Suprapubic skin (tissue), 4 donors: Measurements from ENCODE around the gene OLA1. TPM values are rescaled to one million over a fixed set of nuclear protein-coding genes. Genes with fewer than 3 reads are reported as not detected.

ENCODE experiments used
- DNase-seq, 2 donors: peaks; one replicate each; pipeline ENCODE4 v3.0.0-alpha.2; 2019; ENCODE audit warnings: low spot score in 2 of 2
- H3K27ac ChIP-seq: fragments of 200-600 bp; sonication (generic); one replicate; pipeline ENCODE4 v1.5.1; 2019
- H3K27me3 ChIP-seq: fragments of 200-600 bp; sonication (generic); one replicate; pipeline ENCODE4 v1.5.1; 2019
- H3K36me3 ChIP-seq: fragments of 200-600 bp; sonication (generic); one replicate; pipeline ENCODE4 v1.5.1; 2019
- H3K4me1 ChIP-seq: fragments of 200-600 bp; sonication (generic); one replicate; pipeline ENCODE4 v1.5.1; 2019
- H3K4me3 ChIP-seq: fragments of 200-600 bp; sonication (generic); one replicate; pipeline ENCODE4 v1.5.1; 2019; ENCODE audit warnings: mild to moderate bottlenecking
- H3K9me3 ChIP-seq: fragments of 200-600 bp; sonication (generic); one replicate; pipeline ENCODE4 v1.5.1; 2019
- EP300 ChIP-seq: sonication (generic); formaldehyde crosslinking; IDR thresholded peaks from one replicate; pipeline ENCODE4 v1.6.1; 2017; ENCODE audit warnings: antibody characterized with exemption
- POLR2A ChIP-seq, 2 donors: fragments of 450-650 bp; IDR thresholded peaks; one replicate each; pipeline ENCODE4 v1.6.1; 2017; ENCODE audit warnings: antibody characterized with exemption in 2 of 2, mild to moderate bottlenecking in 2 of 2, moderate library complexity in 2 of 2
- POLR2AphosphoS5 ChIP-seq, 3 donors: sonication (generic); formaldehyde crosslinking; IDR thresholded peaks; one replicate each; pipeline ENCODE4 v1.6.1; 2017; ENCODE audit warnings: antibody characterized with exemption in 3 of 3
- WGBS: methylation state at CpG from one replicate; pipeline ENCODE4 v1.1.5; 2018; 5-methylcytosine and 5-hydroxymethylcytosine counted together
- total RNA-seq, 4 donors: library from RNA; depleted of rRNA; stranded (reverse); fragments of >200 nt; gene quantifications; one replicate each; pipeline ENCODE4 v1.1.0, GENCODE V29; 2016
- TF ChIP-seq, protein P1 (sequence below), 2 donors: fragments of 200-600 bp in 1 of 2; fragments of 450-650 bp in 1 of 2; sonication (generic) in 1 of 2; IDR thresholded peaks; one replicate each; pipeline ENCODE4 v1.5.1; 2016 to 2019; ENCODE audit warnings: antibody characterized with exemption in 2 of 2, mild to moderate bottlenecking in 1 of 2, moderate library complexity in 1 of 2

The OLA1 gene
- total RNA-seq, 4 donors from 2014 or later, result 59.2 to 83.6 (median 75.9) TPM

DNA sequence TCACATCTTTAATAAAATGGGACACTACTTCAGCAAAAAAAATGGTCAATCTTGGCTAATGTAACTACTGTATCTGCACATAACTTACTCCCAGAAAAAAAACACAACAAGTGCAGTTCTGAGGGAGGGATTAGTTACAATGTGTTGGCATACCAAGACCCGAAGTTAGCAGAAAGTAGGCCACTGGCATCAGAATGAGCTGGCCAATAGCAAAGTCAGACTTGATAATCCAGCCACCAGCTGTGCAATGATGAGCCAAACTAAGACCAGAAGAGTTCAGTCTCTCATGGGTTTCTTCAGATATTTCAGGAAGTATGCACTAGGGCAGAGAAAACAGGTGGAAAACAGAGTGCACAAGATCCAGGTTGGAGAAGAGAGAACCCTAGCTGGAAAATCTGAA is 65.3 kb downstream of the OLA1 start:
- no peak overlapping the region for H3K27ac ChIP-seq
- 68% methylated on average over 1 of the region's 1 CpG for WGBS
- H3K4me3 ChIP-seq, result no peak overlapping the region
- no peaks in the 10 kb centered on the region for H3K27me3 ChIP-seq
- DNase-seq, result no peak
- peaks cover 7% of the 10 kb centered on the region for H3K4me1 ChIP-seq
- no peaks in the 10 kb centered on the region for H3K36me3 ChIP-seq
- no peak for TF ChIP-seq EP300
- TF ChIP-seq POLR2AphosphoS5 (IDR thresholded peaks at IDR 0.05), result no peak
- TF ChIP-seq, protein P1, sequence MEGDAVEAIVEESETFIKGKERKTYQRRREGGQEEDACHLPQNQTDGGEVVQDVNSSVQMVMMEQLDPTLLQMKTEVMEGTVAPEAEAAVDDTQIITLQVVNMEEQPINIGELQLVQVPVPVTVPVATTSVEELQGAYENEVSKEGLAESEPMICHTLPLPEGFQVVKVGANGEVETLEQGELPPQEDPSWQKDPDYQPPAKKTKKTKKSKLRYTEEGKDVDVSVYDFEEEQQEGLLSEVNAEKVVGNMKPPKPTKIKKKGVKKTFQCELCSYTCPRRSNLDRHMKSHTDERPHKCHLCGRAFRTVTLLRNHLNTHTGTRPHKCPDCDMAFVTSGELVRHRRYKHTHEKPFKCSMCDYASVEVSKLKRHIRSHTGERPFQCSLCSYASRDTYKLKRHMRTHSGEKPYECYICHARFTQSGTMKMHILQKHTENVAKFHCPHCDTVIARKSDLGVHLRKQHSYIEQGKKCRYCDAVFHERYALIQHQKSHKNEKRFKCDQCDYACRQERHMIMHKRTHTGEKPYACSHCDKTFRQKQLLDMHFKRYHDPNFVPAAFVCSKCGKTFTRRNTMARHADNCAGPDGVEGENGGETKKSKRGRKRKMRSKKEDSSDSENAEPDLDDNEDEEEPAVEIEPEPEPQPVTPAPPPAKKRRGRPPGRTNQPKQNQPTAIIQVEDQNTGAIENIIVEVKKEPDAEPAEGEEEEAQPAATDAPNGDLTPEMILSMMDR (IDR thresholded peaks at IDR 0.05), result no peak
- TF ChIP-seq POLR2A (IDR thresholded peaks at IDR 0.05), result no peak
- no peaks in the 10 kb centered on the region for H3K9me3 ChIP-seq

- TF ChIP-seq POLR2AphosphoS5 (IDR thresholded peaks at IDR 0.05) (no peak), EP300 (no peak), POLR2A (IDR thresholded peaks at IDR 0.05) (no peak)
- TF ChIP-seq, protein P1 (IDR thresholded peaks at IDR 0.05), result no peak
- no peak for DNase-seq
- Histone ChIP-seq H3K4me3 (no peak overlapping the region), H3K27ac (no peak overlapping the region), H3K9me3 (no peaks in the 10 kb centered on the region), H3K36me3 (no peaks in the 10 kb centered on the region), H3K4me1 (peaks cover 7% of the 10 kb centered on the region), H3K27me3 (no peaks in the 10 kb centered on the region)
- WGBS, result 94% methylated on average over 5 of the region's 5 CpGs
These were observed 67.0 kb downstream of the OLA1 start for GRCh38 chr2:174181368-174181767.

DNA sequence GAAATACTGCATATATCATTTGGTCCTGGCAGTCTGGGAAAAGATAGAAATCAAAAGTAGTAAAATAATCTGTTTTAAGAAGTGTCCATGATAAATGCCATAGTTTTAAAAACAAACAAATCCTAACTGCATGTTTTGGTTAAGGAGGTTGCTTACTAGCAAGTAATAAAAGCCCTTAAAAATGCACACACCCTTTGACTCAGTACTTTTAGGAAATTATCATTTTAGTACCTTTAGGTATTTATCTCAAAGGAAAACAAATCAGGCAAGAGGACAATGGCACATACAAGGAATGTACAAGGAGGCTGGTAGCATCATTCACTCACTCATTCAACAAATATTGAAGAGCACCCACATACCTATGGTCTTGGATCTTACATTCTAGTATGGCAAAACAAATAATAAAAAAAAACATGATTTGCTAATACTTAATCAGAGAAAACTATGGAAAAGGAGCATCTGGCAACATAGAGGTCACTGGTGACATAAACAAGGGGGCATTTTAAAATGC is 67.6 kb downstream of the OLA1 start:
- peaks cover 7% of the 10 kb centered on the region for H3K4me1 ChIP-seq
- no peaks in the 10 kb centered on the region for H3K27me3 ChIP-seq
- H3K4me3 ChIP-seq, result no peak overlapping the region
- TF ChIP-seq POLR2A (IDR thresholded peaks at IDR 0.05), result no peak
- TF ChIP-seq, protein P1 (IDR thresholded peaks at IDR 0.05), result no peak
- TF ChIP-seq POLR2AphosphoS5 (IDR thresholded peaks at IDR 0.05), result no peak
- no peak for TF ChIP-seq EP300
- H3K36me3 ChIP-seq, result no peaks in the 10 kb centered on the region
- H3K27ac ChIP-seq, result no peak overlapping the region
- DNase-seq, result no peak
- no peaks in the 10 kb centered on the region for H3K9me3 ChIP-seq

DNA sequence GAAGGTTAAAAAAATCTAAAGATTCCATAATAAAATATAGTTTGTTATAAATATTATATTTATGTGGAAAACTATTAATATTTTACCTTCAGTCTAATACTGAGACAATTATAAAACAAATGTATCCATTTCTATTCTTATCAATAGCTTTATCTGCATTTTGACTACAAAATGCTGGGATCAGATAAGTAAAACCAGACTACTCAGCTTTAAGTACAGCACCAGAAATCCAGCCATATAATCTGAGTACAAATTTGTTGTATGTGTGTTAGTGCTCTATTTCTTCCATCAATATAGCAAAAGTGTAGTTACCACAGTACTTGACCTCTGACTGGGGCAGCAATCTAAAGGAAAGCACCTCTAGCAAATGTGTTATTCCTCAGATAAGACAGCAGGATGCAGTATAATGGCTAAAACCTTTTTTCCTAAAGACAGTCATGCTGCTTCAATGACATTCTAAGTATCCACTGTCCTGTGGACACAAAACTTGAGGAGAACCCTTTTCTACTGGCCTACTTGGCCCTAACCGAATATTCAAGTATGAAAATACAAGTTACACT is 68.1 kb downstream of the OLA1 start:
- H3K27ac ChIP-seq, result no peak overlapping the region
- DNase-seq, result no peak
- H3K4me1 ChIP-seq, result peaks cover 7% of the 10 kb centered on the region
- H3K27me3 ChIP-seq, result no peaks in the 10 kb centered on the region
- WGBS, result 43% methylated on average over 1 of the region's 1 CpG
- no peak overlapping the region for H3K4me3 ChIP-seq
- no peak for TF ChIP-seq POLR2AphosphoS5 (IDR thresholded peaks at IDR 0.05)
- TF ChIP-seq POLR2A (IDR thresholded peaks at IDR 0.05), result no peak
- TF ChIP-seq, protein P1 (IDR thresholded peaks at IDR 0.05), result no peak
- no peak for TF ChIP-seq EP300
- H3K36me3 ChIP-seq, result no peaks in the 10 kb centered on the region
- H3K9me3 ChIP-seq, result no peaks in the 10 kb centered on the region

DNA sequence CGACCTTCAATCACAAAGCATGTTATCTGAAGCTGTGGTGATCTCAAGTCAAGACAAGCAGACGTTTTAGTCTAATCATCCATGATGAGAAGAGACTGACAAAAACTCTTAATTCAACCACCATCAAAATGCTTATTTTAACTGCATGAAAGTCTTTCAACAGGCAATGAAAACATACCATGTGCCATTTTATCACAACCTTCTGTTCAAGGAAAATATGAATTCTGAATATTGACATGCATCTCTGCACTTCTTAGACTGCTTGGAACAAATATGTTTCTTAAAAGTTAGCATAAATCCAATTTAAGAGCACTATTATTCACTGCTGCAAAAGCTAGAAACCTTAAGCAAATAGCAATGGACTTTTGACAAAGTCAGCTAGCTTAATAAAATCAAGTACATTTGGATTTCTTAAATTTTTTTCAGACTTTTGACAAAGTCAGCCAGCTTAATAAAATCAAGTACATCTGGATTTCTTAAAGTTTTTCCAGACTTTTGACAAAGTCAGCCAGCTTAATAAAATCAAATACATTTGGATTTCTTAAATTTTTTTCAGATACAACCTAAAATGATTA is 70.9 kb downstream of the OLA1 start:
- no peak for DNase-seq
- no peak overlapping the region for H3K4me3 ChIP-seq
- WGBS, result 27% methylated on average over 2 of the region's 2 CpGs
- H3K27me3 ChIP-seq, result no peaks in the 10 kb centered on the region
- H3K27ac ChIP-seq, result no peak overlapping the region
- TF ChIP-seq, protein P1 (IDR thresholded peaks at IDR 0.05), result no peak
- TF ChIP-seq EP300, result no peak
- TF ChIP-seq POLR2A (IDR thresholded peaks at IDR 0.05), result no peak
- TF ChIP-seq POLR2AphosphoS5 (IDR thresholded peaks at IDR 0.05), result no peak
- no peaks in the 10 kb centered on the region for H3K36me3 ChIP-seq
- H3K9me3 ChIP-seq, result no peaks in the 10 kb centered on the region
- H3K4me1 ChIP-seq, result peaks cover 7% of the 10 kb centered on the region
